ENCODE results near the gene ARL5A. TPM values are rescaled to one million over a fixed set of nuclear protein-coding genes. Genes with fewer than 3 reads are reported as not detected.

The ARL5A gene
- total and polyA plus RNA-seq, 9 of the 15 experiments (the other 6 are each of a cell fraction or from before 2014, with no cell fraction given) = 16.3 to 117 (median 88.4) TPM

- in situ Hi-C loops (cut with MboI) = no loop called here
- intact Hi-C loops (cut with micrococcal nuclease) = no loop called here
- WGBS (ENCODE audit: insufficient coverage, low coverage, missing lambda C conversion rate) = 0% methylated on average over 5 of the region's 5 CpGs
- ChIA-PET CTCF (ENCODE audit: low intra/inter-chr PET ratio) (no interaction called here), POLR2A (interaction anchor here (1.1 kb wide), 1 partner anchor 25 kb away, joined by 3 read pairs; no protein-coding TSS in a partner anchor)
- no peaks in the 10 kb centered on the region for H3K79me2 ChIP-seq (ENCODE audit: control insufficient read depth, insufficient read depth, low read length)
- FAIRE-seq (no peak), ATAC-seq (no peak), DNase-seq (ENCODE audit: extremely low read depth in 1 of 4, low spot score in 3 of 4) (no peak)
- TF ChIP-seq SMAD4 (CRISPR knock-in tag; conservative IDR thresholded peaks at IDR 0.05) = no peak
- TF ChIP-seq ATF1 (CRISPR knock-in tag; IDR thresholded peaks at IDR 0.05) = no peak
- no peak for TF ChIP-seq ATF1 (tag; IDR thresholded peaks at IDR 0.05)
- no peak for TF ChIP-seq ZBTB43 (CRISPR knock-in tag; IDR thresholded peaks at IDR 0.05)
- no peak for TF ChIP-seq NEUROD1 (IDR thresholded peaks at IDR 0.05; ENCODE audit: borderline replicate concordance, low read depth, low read length, partially characterized antibody)
- TF ChIP-seq ZKSCAN8 (CRISPR knock-in tag; IDR thresholded peaks at IDR 0.05) = no peak
- TF ChIP-seq TCF7 (IDR thresholded peaks at IDR 0.05; ENCODE audit: borderline replicate concordance) = no peak
- no peak for TF ChIP-seq FOXA3 (CRISPR knock-in tag; conservative IDR thresholded peaks at IDR 0.05 in 1 of 2, IDR thresholded peaks at IDR 0.05 in 1 of 2)
- TF ChIP-seq ZNF589 (CRISPR knock-in tag; IDR thresholded peaks at IDR 0.05; ENCODE audit: low read depth) = no peak
- no peak for TF ChIP-seq RB1 (IDR thresholded peaks at IDR 0.05; ENCODE audit: low read depth)
- no peaks in the 10 kb centered on the region for H3K36me3 ChIP-seq (ENCODE audit: control insufficient read depth, insufficient read depth, low read length)
- no peak overlapping the region for H3K4me3 ChIP-seq
- H3K27me3 ChIP-seq (ENCODE audit: control insufficient read depth in 2 of 2, insufficient read depth in 2 of 2, low read length in 2 of 2) = peaks cover 0 to 13% of the 10 kb centered on the region in 2 experiments; a peak in 4 of 5 replicates
- no peak overlapping the region for H3K9ac ChIP-seq (ENCODE audit: insufficient read depth in 1 of 2, low read depth in 2 of 2, low read length in 2 of 2)
- no peaks in the 10 kb centered on the region for H3K9me3 ChIP-seq (replicated peaks; ENCODE audit: control insufficient read depth, insufficient read depth, low read depth, low read length)
- no peaks in the 10 kb centered on the region for H4K20me1 ChIP-seq (replicated peaks; ENCODE audit: control insufficient read depth, insufficient read depth, low read length)
- H3K4me2 ChIP-seq (ENCODE audit: insufficient read depth, low read length) = no peak overlapping the region
- no peak overlapping the region for H2AFZ ChIP-seq (ENCODE audit: low read depth, low read length)
- no peak overlapping the region for H3K27ac ChIP-seq (ENCODE audit: extremely low read depth, low read depth, low read length)
- no TSS peak for BruUV-seq (replicated peaks)
- no peaks in the 10 kb centered on the region for H3K9me1 ChIP-seq (ENCODE audit: control insufficient read depth, insufficient read depth, low read length)
- no peaks in the 10 kb centered on the region for H3K4me1 ChIP-seq (replicated peaks in 1 of 2; ENCODE audit: control insufficient read depth in 2 of 2, insufficient read depth in 2 of 2, low read length in 2 of 2)
Observed at GRCh38 chr2:151860613-151861146, 32.5 kb upstream of the ARL5A start.

Data from K562 (cell line).